HFF-Myc (cell line): ENCODE results near the gene NEURL3.

Experiments used
- DNase-seq: peaks from one replicate; pipeline ENCODE4 v3.0.0-alpha.2; 2011; ENCODE audit warnings: low read depth; ENCODE audit errors: extremely low read depth
- H3K4me3 ChIP-seq: replicated peaks from 2 replicates; pipeline ENCODE4 v1.5.1; 2011; ENCODE audit warnings: low read depth, mild to moderate bottlenecking, control low read depth, low read length
- TF ChIP-seq, protein P1 (sequence below): IDR thresholded peaks from 2 replicates; pipeline ENCODE4 v1.5.1; 2012; ENCODE audit warnings: mild to moderate bottlenecking, low read depth, low read length, control low read depth; ENCODE audit errors: missing control alignments

Gene NEURL3

DNA sequence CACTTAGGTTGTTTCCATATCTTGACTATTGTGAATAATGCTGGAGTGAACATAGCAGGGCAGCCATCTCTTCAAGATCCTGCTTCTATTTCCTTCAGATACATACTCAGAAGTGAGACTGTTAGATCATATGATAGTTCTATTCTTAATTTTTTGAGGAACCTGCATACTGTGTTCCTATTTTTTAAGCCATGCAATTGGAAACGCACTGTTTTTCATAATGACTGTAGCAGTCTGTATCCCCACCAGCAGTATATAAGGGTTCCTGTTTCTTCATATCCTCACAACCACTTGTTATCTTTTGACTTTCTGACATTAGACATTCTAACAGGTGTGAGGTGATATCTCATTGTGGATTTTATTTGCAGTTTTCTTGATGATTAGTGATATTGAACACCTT, 15.5 kb downstream of the NEURL3 start:
- no peak overlapping the region for H3K4me3 ChIP-seq
- TF ChIP-seq, protein P1, sequence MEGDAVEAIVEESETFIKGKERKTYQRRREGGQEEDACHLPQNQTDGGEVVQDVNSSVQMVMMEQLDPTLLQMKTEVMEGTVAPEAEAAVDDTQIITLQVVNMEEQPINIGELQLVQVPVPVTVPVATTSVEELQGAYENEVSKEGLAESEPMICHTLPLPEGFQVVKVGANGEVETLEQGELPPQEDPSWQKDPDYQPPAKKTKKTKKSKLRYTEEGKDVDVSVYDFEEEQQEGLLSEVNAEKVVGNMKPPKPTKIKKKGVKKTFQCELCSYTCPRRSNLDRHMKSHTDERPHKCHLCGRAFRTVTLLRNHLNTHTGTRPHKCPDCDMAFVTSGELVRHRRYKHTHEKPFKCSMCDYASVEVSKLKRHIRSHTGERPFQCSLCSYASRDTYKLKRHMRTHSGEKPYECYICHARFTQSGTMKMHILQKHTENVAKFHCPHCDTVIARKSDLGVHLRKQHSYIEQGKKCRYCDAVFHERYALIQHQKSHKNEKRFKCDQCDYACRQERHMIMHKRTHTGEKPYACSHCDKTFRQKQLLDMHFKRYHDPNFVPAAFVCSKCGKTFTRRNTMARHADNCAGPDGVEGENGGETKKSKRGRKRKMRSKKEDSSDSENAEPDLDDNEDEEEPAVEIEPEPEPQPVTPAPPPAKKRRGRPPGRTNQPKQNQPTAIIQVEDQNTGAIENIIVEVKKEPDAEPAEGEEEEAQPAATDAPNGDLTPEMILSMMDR = no peak
- DNase-seq = no peak

DNA sequence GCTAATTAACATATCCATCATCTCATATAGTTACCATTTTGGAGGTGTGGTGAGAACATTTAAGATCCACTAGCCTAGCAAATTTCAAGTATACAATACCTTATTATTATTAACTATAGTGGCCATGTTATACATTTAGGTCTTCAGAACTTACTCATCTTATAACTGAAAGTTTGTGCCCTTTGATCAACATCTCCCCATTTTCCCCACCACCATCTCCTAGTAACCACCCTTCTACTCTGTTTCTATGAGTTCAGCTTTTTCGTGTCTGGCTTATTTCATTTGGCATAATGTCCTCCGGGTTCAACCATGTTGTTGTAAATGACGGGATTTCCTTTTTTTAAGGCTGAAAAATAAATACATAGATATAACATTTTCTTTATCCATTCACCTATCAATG, 15.9 kb downstream of the NEURL3 start:
- DNase-seq = no peak
- H3K4me3 ChIP-seq = no peak overlapping the region
- TF ChIP-seq, protein P1 = no peak

DNA sequence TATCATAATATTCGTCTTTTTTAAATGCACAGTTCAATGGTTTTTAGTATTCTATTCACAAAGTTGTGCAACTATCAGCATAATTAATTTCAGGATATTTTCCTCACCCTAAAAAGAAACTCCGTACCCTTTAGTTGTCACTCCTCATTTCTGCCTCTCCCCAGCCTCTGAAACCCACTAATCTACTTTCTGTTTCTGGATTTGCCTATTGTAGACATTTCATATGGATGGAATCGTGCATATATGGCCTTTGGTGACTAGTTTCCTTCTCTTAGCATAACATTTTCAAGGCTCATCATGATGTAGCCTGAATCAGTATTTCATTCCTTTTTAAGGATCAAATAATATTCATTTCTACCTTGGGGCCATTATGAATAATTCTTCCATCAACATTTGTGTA, 18.5 kb downstream of the NEURL3 start:
- DNase-seq = no peak
- H3K4me3 ChIP-seq = no peak overlapping the region
- TF ChIP-seq, protein P1 = no peak

DNA sequence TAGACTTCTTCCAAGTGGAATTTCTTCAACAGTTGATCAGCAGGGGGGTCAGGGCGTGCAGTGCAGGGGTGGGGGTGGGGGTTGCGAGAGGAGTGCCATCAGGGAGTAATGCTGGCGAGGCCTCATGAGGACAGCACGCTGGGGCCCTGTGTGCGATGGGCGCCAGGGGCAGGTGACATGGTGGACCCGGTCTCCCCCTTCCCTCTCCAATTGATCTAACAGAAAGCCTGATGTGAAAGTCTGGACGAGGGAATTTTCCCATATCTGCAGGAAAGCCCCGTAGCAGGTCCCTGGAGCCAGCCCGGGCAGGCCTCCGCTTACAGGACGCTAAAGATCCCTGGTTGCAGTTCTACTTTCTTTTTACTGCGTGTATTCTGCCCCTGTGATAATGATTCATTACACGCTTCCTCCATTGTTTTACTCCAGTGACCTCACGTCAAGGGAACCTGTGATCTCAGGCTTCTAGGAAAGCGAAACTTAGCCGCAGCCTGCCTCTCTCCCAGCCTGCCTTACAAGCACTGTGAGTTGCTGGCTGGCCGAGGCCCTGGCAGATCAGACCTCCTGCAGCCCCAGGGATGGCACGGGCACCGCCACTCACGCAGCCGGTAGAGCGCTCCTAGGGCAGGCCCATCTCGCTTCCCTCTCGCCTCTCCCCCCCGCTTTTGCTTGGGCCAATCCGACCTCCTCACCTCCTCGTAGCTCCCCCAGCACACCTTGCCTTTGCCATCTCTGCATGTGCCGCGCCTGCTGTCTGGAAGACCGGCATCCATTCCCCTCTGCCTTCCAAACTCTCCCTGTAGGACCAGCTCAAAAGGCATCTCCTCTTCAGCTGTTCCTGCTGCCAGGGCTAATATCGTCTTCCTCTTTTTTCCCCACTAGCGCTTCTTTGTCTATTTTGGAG, 19.2 kb downstream of the NEURL3 start:
- peak overlapping the region; percentile 24 for H3K4me3 ChIP-seq
- DNase-seq = peak; percentile 22
- TF ChIP-seq, protein P1 = no peak

DNA sequence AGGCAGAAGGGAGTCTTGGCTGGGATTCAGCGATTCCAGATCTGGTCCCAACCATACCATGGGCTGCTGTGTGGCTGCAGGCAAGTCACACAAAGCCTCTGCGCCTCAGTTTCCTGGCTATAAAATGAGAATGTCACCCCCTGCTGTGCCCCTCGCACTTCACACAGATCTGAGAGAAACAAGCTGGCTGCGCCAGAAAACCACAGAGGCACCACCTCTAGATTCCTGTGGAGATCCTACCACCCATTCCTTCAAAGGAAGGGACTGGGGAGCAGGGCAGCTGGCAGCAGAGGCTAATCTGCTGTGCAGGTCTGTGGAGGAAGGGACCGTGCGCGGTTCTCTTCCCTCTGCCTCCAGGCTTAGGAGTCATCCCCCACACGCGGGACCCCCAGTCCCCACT, 19.8 kb downstream of the NEURL3 start:
- TF ChIP-seq, protein P1 = no peak
- no peak overlapping the region for H3K4me3 ChIP-seq
- no peak for DNase-seq

DNA sequence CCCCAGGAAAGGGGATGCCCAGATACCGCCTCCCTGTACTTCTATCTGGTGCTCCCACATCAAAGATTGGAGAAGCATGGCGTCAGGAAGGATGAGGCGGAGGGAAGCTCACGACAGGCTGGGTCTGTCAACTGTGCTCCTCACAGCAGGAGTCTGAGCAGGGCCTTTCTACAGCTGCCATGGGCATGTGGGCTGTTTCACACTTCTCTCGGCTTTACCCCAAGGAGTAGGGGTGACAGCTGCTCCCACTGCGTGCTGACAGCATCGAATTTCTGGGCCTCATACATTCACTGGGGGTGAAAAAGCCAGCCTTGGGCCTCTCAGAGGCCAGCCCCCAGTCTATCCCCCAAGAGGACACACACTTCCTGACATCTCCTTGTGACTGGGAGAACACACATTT, 21.1 kb downstream of the NEURL3 start:
- TF ChIP-seq, protein P1 = no peak
- DNase-seq = no peak
- no peak overlapping the region for H3K4me3 ChIP-seq
